HCT116 (cell line): ENCODE measurements around the gene CAMSAP1.

Experiments used
- EGR1 ChIP-seq: IDR thresholded peaks from 2 replicates; pipeline ENCODE4 v1.6.1; 2012; ENCODE audit warnings: low read depth
- REST ChIP-seq: IDR thresholded peaks from 2 replicates; pipeline ENCODE4 v1.6.1; 2012; ENCODE audit warnings: low read depth

DNA sequence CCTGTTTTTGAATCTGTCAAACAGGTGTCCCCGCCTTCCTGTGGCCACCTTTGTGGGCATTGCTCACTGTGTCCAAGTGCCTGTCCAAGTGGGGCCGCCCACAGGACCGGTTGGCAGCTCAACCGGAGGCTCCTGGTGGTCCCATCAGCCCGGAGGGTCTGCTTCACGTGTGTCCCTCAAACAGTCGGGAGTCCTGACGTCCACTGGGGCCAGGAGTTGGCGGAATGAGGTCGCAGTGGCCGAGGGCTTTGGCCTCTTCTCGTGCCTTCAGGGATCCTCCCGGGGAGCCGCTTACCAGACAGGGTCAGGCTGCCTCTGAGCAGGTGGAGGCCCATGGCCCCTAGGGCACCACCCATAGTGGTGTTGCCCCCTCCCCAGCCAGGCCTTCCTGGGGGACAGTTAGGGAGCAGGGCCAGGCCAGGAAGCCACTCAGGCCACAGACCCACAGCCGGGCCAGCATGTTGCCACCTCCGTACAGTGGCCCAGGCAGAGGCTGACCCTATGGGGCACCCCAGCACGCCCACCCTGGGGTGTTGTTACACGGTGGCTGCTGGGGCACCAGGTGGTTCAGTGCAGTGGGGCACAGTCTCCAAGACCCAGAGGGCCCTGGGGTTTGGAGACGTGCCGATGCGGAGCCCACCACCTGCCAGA lies 135.8 kb downstream of the CAMSAP1 start:
- TF ChIP-seq EGR1 = no peak
- TF ChIP-seq REST = no peak
